HAP-1 (cell line): ENCODE data around the gene SPEM2.

ENCODE experiments used
- DNase-seq, 2 experiments: peaks; one replicate each; pipeline ENCODE4 v3.0.0-alpha.2; 2016 to 2020; ENCODE audit warnings: low spot score in 2 of 2
- H3K27me3 ChIP-seq: fragments of 250-450 bp; sonication (Bioruptor Pico); 2 replicates; pipeline ENCODE4 v1.5.1; 2020; ENCODE audit warnings: low read depth, mild to moderate bottlenecking, moderate library complexity
- H3K36me3 ChIP-seq: fragments of 250-450 bp; sonication (Bioruptor Pico); replicated peaks from 2 replicates; pipeline ENCODE4 v1.5.1; 2020; ENCODE audit warnings: mild to moderate bottlenecking
- H3K4me1 ChIP-seq: fragments of 250-450 bp; sonication (Bioruptor Pico); 2 replicates; pipeline ENCODE4 v1.5.1; 2020; ENCODE audit warnings: mild to moderate bottlenecking
- H3K4me3 ChIP-seq: fragments of 250-450 bp; sonication (Bioruptor Pico); 2 replicates; pipeline ENCODE4 v1.5.1; 2020; ENCODE audit warnings: mild to moderate bottlenecking, moderate library complexity
- H3K9me3 ChIP-seq: fragments of 250-450 bp; sonication (Bioruptor Pico); 2 replicates; pipeline ENCODE4 v1.5.1; 2020; ENCODE audit warnings: mild to moderate bottlenecking, moderate library complexity
- in situ Hi-C: fragments of 300-500 bp; cut with MboI; formaldehyde crosslinking; loops from 3 replicates; pipeline ENCODE4 v1.14.3; 2020; ENCODE audit warnings: low sequenced_read_pairs, inconsistent platforms, mixed read lengths

SPEM2 gene

DNA sequence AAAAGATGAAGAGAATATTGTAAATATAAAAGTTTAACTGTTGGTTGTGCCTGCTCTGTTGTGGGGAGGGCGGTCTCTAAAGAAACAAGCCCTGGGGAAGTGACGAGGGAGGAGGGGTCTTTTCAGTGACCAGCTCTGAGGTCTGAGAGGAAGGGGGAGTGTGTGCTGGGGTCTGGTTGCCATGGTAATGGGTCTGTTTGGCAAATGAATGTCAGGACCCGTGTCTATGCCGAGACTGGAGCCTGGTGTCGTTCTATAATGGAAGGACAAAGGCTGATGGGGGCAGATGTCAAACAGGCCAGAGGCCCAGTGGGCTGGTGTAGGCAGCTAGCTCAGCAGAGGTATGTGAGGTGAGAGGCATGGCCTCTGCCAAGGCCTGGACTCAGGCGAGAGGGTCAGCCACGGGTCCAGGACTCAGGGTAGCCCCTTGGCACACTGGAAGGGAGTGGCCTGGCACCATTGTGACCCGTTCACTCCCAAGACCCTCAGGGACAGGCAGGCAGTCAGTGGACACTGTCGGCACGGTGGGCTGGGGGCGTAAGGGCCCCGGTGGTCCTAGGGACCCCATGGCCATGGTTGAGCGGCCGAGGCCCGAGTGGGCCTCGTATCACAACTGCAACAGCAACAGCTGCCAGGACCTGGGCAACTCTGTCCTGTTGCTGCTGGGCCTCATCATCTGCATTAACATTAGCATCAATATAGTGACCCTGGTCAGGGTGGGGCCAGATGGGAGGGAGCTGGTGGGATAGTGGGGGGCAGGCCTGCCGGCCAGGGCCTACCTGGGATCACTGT, 5.4 kb upstream of the SPEM2 start, which contains the start of gene SPEM1:
TSS of gene SPEM1 (plus strand) at position 506 of the 792 bp plus-strand sequence. CDS start at position 567, 61 bp downstream.
- no peaks in the 10 kb centered on the region for H3K4me1 ChIP-seq
- H3K9me3 ChIP-seq, result no peaks in the 10 kb centered on the region
- in situ Hi-C loops, result no loop called here
- no peak within 1 kb of the TSS for H3K4me3 ChIP-seq
- H3K36me3 ChIP-seq, result peaks cover 5% of the 10 kb centered on the region; the same call in 1 of the 2 replicates
- no peak for DNase-seq
- no peaks in the 10 kb centered on the region for H3K27me3 ChIP-seq

GRCh38 chr17:7421186-7421585, 4.2 kb upstream of the SPEM2 start:
- Histone ChIP-seq H3K36me3 (no peaks in the 10 kb centered on the region), H3K27me3 (no peaks in the 10 kb centered on the region), H3K4me1 (no peaks in the 10 kb centered on the region), H3K9me3 (no peaks in the 10 kb centered on the region), H3K4me3 (no peak overlapping the region)
- in situ Hi-C loops, result no loop called here
- no peak for DNase-seq

DNA sequence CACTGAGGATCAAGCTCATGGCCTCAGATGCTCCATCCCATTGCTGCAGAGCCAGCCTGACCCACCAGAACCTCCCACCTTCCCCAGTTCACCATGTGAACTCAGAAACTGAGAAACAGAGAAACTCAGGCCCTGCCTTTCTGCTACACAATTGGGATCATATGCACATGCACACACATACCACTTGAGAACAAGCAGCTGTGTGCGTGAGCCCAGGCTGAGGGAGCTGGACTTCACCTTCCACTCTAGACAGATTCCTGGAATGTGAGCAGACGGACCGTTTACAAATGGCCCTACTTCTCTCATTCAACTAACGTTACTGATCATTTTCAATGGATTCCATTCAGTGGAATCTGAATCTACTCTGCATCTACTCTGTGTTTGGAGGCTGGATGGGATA, 1.7 kb upstream of the SPEM2 start:
- Histone ChIP-seq H3K4me3 (no peak overlapping the region), H3K9me3 (no peaks in the 10 kb centered on the region), H3K27me3 (no peaks in the 10 kb centered on the region), H3K36me3 (no peaks in the 10 kb centered on the region), H3K4me1 (no peaks in the 10 kb centered on the region)
- in situ Hi-C loops, result no loop called here
- no peak for DNase-seq

DNA sequence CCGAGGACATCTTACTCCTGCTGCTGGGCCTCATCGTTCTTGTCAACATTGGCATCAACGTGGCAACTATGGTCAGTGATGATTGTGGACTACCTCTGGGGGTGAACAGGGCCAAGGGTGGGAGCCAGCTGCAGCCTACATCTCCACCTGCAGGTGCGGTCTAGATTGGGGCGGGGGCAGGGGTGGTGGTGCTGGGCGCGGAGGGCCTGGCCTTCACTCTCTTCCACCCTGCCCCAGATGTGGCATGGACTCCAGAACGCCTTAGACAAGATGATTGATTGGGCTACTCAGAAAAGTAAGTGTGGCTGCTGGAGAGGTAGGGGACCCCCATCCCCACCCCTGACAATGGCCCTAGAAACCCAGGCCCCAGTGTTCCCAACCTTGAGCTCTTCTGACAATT, 340 bp downstream of the SPEM2 start:
- no peaks in the 10 kb centered on the region for H3K36me3 ChIP-seq
- no peaks in the 10 kb centered on the region for H3K27me3 ChIP-seq
- H3K4me1 ChIP-seq, result no peaks in the 10 kb centered on the region
- no peak overlapping the region for H3K4me3 ChIP-seq
- no peaks in the 10 kb centered on the region; the same call in 1 of the 2 replicates for H3K9me3 ChIP-seq
- in situ Hi-C loops, result no loop called here
- no peak for DNase-seq

DNA sequence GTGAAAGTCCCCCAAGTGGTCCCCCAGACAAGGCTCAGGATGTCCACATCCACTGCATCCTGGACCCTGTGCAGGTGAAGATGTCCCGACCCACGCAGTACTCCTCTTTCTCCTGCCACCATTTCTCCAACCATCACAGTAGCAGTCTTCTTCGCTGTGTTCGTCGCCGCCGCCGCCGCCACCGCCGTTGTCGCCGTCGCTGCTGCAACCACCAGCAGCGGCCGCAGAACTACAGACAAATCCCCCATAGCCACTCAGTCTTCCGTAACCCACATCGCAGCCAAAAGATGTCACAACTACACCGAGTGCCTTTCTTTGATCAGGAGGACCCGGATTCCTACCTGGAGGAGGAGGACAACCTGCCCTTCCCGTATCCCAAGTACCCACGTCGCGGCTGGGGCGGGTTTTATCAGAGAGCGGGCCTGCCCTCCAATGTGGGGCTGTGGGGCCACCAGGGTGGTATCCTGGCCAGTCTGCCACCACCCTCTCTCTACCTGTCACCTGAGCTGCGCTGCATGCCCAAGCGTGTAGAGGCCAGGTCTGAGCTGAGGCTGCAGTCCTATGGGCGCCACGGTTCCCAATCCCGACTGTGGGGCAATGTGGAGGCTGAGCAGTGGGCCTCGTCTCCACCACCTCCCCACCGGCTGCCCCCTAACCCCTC, 917 bp downstream of the SPEM2 start:
- Histone ChIP-seq H3K36me3 (no peaks in the 10 kb centered on the region), H3K9me3 (no peaks in the 10 kb centered on the region; the same call in 1 of the 2 replicates), H3K4me1 (no peaks in the 10 kb centered on the region), H3K4me3 (no peak overlapping the region), H3K27me3 (no peaks in the 10 kb centered on the region)
- in situ Hi-C loops, result no loop called here
- DNase-seq, result no peak

- H3K4me1 ChIP-seq, result no peaks in the 10 kb centered on the region
- H3K4me3 ChIP-seq, result no peak overlapping the region
- no peaks in the 10 kb centered on the region for H3K27me3 ChIP-seq
- no peak for DNase-seq
- H3K9me3 ChIP-seq, result no peaks in the 10 kb centered on the region; the same call in 1 of the 2 replicates
- in situ Hi-C loops, result no loop called here
- H3K36me3 ChIP-seq, result no peaks in the 10 kb centered on the region
Measured at GRCh38 chr17:7426896-7427489, 1.6 kb downstream of the SPEM2 start.

GRCh38 chr17:7427549-7427948, 2.1 kb downstream of the SPEM2 start:
- DNase-seq, result no peak
- no peaks in the 10 kb centered on the region; the same call in 1 of the 2 replicates for H3K9me3 ChIP-seq
- no peaks in the 10 kb centered on the region for H3K36me3 ChIP-seq
- no peak overlapping the region for H3K4me3 ChIP-seq
- no peaks in the 10 kb centered on the region for H3K27me3 ChIP-seq
- in situ Hi-C loops, result no loop called here
- H3K4me1 ChIP-seq, result no peaks in the 10 kb centered on the region

DNA sequence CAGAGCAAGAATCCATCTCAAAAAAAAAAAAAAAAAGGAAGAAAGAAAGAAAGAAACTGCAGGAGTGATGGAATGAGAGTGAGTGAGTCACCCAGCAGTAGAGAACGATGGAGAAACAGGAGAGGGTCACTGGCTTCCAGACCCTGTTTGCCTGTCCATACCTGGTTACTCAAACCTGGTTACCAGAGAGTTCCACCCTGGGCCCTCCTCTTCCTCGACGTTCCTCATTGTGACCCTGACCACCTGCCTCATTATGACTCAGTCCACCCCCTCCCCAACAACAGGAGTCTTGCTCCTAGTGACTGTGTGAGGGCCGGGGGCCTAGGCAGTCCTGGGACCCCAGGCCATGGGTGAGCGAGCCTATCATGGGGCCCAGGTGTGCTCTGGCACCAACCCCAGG, 3.1 kb downstream of the SPEM2 start, which contains the start of gene SPEM3:
TSS of gene SPEM3 (plus strand) at position 301 of the 400 bp plus-strand sequence. CDS start at position 347, 46 bp downstream.
- DNase-seq, result no peak
- in situ Hi-C loops, result no loop called here
- H3K36me3 ChIP-seq, result no peaks in the 10 kb centered on the region
- H3K27me3 ChIP-seq, result no peaks in the 10 kb centered on the region
- H3K4me1 ChIP-seq, result no peaks in the 10 kb centered on the region
- H3K9me3 ChIP-seq, result no peaks in the 10 kb centered on the region; the same call in 1 of the 2 replicates
- H3K4me3 ChIP-seq, result no peak within 1 kb of the TSS

DNA sequence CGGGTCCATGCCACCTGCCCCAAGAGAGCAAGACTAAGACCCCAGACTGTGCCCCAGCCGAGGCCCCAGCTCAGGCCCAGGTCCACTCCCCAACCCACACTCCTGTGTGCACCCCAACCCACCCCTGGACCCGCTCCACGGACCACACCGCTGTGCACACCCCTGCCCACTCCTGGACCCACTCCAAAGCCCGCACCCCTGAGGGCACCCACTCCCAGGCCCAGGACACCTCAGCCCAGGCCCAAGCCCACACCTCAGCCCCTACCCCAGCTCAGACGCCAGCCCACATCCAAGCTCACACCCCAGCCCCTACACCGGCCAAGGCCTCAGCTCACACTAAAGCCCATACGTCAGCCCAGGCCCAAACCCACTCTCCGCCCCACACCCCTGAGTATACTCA, 4.3 kb downstream of the SPEM2 start:
- in situ Hi-C loops, result no loop called here
- Histone ChIP-seq H3K27me3 (no peaks in the 10 kb centered on the region), H3K9me3 (no peaks in the 10 kb centered on the region; the same call in 1 of the 2 replicates), H3K36me3 (no peaks in the 10 kb centered on the region), H3K4me1 (no peaks in the 10 kb centered on the region), H3K4me3 (no peak overlapping the region)
- no peak for DNase-seq

- no peaks in the 10 kb centered on the region; the same call in 1 of the 2 replicates for H3K4me1 ChIP-seq
- no peak for DNase-seq
- H3K9me3 ChIP-seq, result no peaks in the 10 kb centered on the region; the same call in 1 of the 2 replicates
- H3K4me3 ChIP-seq, result no peak overlapping the region
- in situ Hi-C loops, result no loop called here
- H3K36me3 ChIP-seq, result no peaks in the 10 kb centered on the region
- H3K27me3 ChIP-seq, result no peaks in the 10 kb centered on the region
Measured at GRCh38 chr17:7431231-7431630, 5.8 kb downstream of the SPEM2 start.

DNA sequence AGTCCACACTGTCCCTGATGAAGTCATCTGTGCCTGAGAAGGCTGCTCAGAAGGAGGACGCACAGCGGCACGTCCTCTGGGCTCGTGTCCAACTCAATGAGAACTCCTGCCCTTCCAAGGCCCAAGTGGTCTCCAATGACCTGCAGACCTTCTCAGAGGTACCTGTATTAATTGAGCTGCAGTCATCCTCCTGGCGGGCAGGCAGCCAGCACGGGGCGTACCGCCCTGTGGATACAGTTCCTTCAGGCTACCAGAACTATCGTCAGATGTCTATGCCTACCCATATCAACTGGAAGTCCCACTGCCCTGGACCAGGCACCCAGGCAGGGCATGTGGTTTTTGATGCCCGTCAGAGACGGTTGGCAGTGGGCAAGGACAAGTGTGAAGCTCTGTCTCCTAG, 6.9 kb downstream of the SPEM2 start:
- Histone ChIP-seq H3K9me3 (no peaks in the 10 kb centered on the region; the same call in 1 of the 2 replicates), H3K4me3 (no peak overlapping the region), H3K27me3 (no peaks in the 10 kb centered on the region), H3K36me3 (no peaks in the 10 kb centered on the region), H3K4me1 (peaks cover 6% of the 10 kb centered on the region)
- DNase-seq, result no peak
- in situ Hi-C loops, result no loop called here

GRCh38 chr17:7435676-7436555, 10.5 kb downstream of the SPEM2 start:
- no peaks in the 10 kb centered on the region for H3K9me3 ChIP-seq
- H3K36me3 ChIP-seq, result no peaks in the 10 kb centered on the region
- in situ Hi-C loops, result no loop called here
- peak; percentile 45 to 77 for DNase-seq
- H3K4me1 ChIP-seq, result peaks cover 11% of the 10 kb centered on the region
- H3K4me3 ChIP-seq, result peak overlapping the region; percentile 43
- no peaks in the 10 kb centered on the region; the same call in 1 of the 2 replicates for H3K27me3 ChIP-seq
